GM23338 (cell line): Measurements from ENCODE around the gene PCMT1. TPM values are rescaled to one million over a fixed set of nuclear protein-coding genes. Genes with fewer than 3 reads are reported as not detected.
"Not testable (repeated sequence)": the region's sequence is repeated elsewhere in the genome, so short reads cannot be mapped to it uniquely, and the experiment has no call there.

Experiments used
- ATAC-seq: fragments of 200-7000 bp; cut with Tn5 transposase; 3 replicates; pipeline ENCODE4 v1.9.1; 2020
- DNase-seq: peaks from one replicate; pipeline ENCODE4 v3.0.0-alpha.2; 2015; ENCODE audit warnings: low spot score
- H2AFZ ChIP-seq: fragments of 200-600 bp; sonication (generic); 2 replicates; pipeline ENCODE4 v1.8.0; 2016; ENCODE audit warnings: antibody characterized with exemption, mild to moderate bottlenecking, moderate library complexity
- H3F3A ChIP-seq: fragments of 200-600 bp; sonication (generic); replicated peaks from 2 replicates; pipeline ENCODE4 v1.8.0; 2017; ENCODE audit warnings: antibody characterized with exemption, mixed run types, low read depth
- H3K27ac ChIP-seq: fragments of 200-600 bp; sonication (generic); 2 replicates; pipeline ENCODE4 v1.6.1; 2016; ENCODE audit warnings: low read depth
- H3K27me3 ChIP-seq: fragments of 200-600 bp; sonication (generic); 2 replicates; pipeline ENCODE4 v1.8.0; 2016; ENCODE audit warnings: mild to moderate bottlenecking, mixed run types, moderate library complexity; ENCODE audit not compliant: insufficient read depth
- H3K36me3 ChIP-seq: fragments of 200-600 bp; sonication (generic); 2 replicates; pipeline ENCODE4 v1.8.0; 2016; ENCODE audit warnings: mild to moderate bottlenecking; ENCODE audit not compliant: insufficient read depth
- H3K4me1 ChIP-seq: fragments of 200-600 bp; sonication (generic); 2 replicates; pipeline ENCODE4 v1.8.0; 2016; ENCODE audit warnings: mild to moderate bottlenecking, moderate library complexity; ENCODE audit not compliant: insufficient read depth
- H3K4me2 ChIP-seq: fragments of 200-600 bp; sonication (generic); 2 replicates; pipeline ENCODE4 v1.7.1; 2017; ENCODE audit warnings: mixed run types
- H3K4me3 ChIP-seq: fragments of 200-600 bp; sonication (generic); 2 replicates; pipeline ENCODE4 v1.6.1; 2016; ENCODE audit warnings: mixed run types
- H3K79me2 ChIP-seq: fragments of 200-600 bp; sonication (generic); replicated peaks from 2 replicates; pipeline ENCODE4 v1.8.0; 2017; ENCODE audit warnings: mild to moderate bottlenecking; ENCODE audit not compliant: insufficient read depth
- H3K9me2 ChIP-seq: fragments of 200-600 bp; sonication (generic); 2 replicates; pipeline ENCODE4 v1.8.0; 2017; ENCODE audit not compliant: insufficient read depth
- H4K20me1 ChIP-seq: fragments of 200-600 bp; sonication (generic); replicated peaks from 2 replicates; pipeline ENCODE4 v1.8.0; 2017; ENCODE audit warnings: mild to moderate bottlenecking; ENCODE audit not compliant: insufficient read depth
- H3K27ac Mint-ChIP-seq: 2 replicates; pipeline ENCODE4 v1.8.0; 2020; ENCODE audit warnings: inconsistent platforms, mild to moderate bottlenecking, moderate library complexity, mixed read lengths
- H3K27me3 Mint-ChIP-seq: 3 replicates; pipeline ENCODE4 v1.8.0; 2022; ENCODE audit warnings: low read depth, mild to moderate bottlenecking, moderate library complexity, mixed read lengths, inconsistent platforms; ENCODE audit not compliant: insufficient read depth, poor library complexity
- H3K36me3 Mint-ChIP-seq: 3 replicates; pipeline ENCODE4 v1.8.0; 2021; ENCODE audit warnings: low read depth, mild to moderate bottlenecking, inconsistent platforms, moderate library complexity, mixed read lengths
- H3K4me1 Mint-ChIP-seq: 3 replicates; pipeline ENCODE4 v1.8.0; 2020; ENCODE audit warnings: mild to moderate bottlenecking, inconsistent platforms, mixed read lengths
- H3K4me3 Mint-ChIP-seq: 3 replicates; pipeline ENCODE4 v1.8.0; 2021; ENCODE audit warnings: moderate library complexity, mild to moderate bottlenecking, inconsistent platforms, mixed read lengths
- H3K9me3 Mint-ChIP-seq: 3 replicates; pipeline ENCODE4 v1.8.0; 2020; ENCODE audit warnings: moderate library complexity, mild to moderate bottlenecking, inconsistent platforms, mixed read lengths
- CREB1 ChIP-seq: fragments of 250-450 bp; sonication (Bioruptor Pico); IDR thresholded peaks from 2 replicates; pipeline ENCODE4 v1.5.0; 2020; ENCODE audit warnings: low read depth, mild to moderate bottlenecking, moderate library complexity
- EZH2 ChIP-seq: fragments of 200-600 bp; sonication (generic); IDR thresholded peaks from one replicate; pipeline ENCODE4 v1.8.0; 2017; ENCODE audit warnings: antibody characterized with exemption, mild to moderate bottlenecking, low read depth; ENCODE audit not compliant: unreplicated experiment
- EZH2phosphoT487 ChIP-seq: fragments of 200-600 bp; sonication (generic); IDR thresholded peaks from one replicate; pipeline ENCODE4 v1.8.1; 2018; ENCODE audit warnings: antibody characterized with exemption; ENCODE audit not compliant: unreplicated experiment
- JUNB ChIP-seq: IDR thresholded peaks from one replicate; pipeline ENCODE4 v1.6.1; 2016; ENCODE audit warnings: antibody characterized with exemption; ENCODE audit not compliant: unreplicated experiment
- NANOG ChIP-seq: IDR thresholded peaks from 2 replicates; pipeline ENCODE4 v1.6.1; 2016; ENCODE audit warnings: antibody characterized with exemption, borderline replicate concordance
- POLR2AphosphoS5 ChIP-seq: IDR thresholded peaks from 2 replicates; pipeline ENCODE4 v1.6.1; 2016; ENCODE audit warnings: antibody characterized with exemption, low read depth
- STAT1 ChIP-seq: IDR thresholded peaks from one replicate; pipeline ENCODE4 v1.6.1; 2016; ENCODE audit warnings: antibody characterized with exemption; ENCODE audit not compliant: unreplicated experiment
- ZNF114 ChIP-seq: fragments of 250-450 bp; sonication (Bioruptor Pico); IDR thresholded peaks from 2 replicates; pipeline ENCODE4 v1.5.0; 2020; ENCODE audit warnings: mild to moderate bottlenecking, moderate library complexity
- polyA plus RNA-seq: library from polyadenylated mRNA; unstranded; fragments of >200 nt; fragmentation: Nextera tagmentation; extraction: Ambion mirVana; gene quantifications from 2 replicates; pipeline ENCODE4 v1.2.1, GENCODE V29; 2016
- total RNA-seq: library from RNA; depleted of rRNA; stranded (reverse); fragments of >200 nt; shearing (Covaris generic); gene quantifications from 2 replicates; pipeline ENCODE4 v1.2.3, GENCODE V29; 2014
- TF ChIP-seq, protein P1 (sequence below): fragments of 250-450 bp; sonication (Bioruptor Pico); IDR thresholded peaks from 2 replicates; pipeline ENCODE4 v1.5.0; 2020; ENCODE audit warnings: mild to moderate bottlenecking, moderate library complexity
- TF ChIP-seq, protein P2 (sequence below): IDR thresholded peaks from one replicate; pipeline ENCODE4 v1.6.1; 2018; ENCODE audit warnings: antibody characterized with exemption; ENCODE audit not compliant: unreplicated experiment
- TF ChIP-seq, protein P3 (sequence below): IDR thresholded peaks from 2 replicates; pipeline ENCODE4 v1.6.1; 2016; ENCODE audit warnings: antibody characterized with exemption

The PCMT1 gene
- total and polyA plus RNA-seq, 2 experiments from 2014 or later, result 87.6 to 168 TPM

DNA sequence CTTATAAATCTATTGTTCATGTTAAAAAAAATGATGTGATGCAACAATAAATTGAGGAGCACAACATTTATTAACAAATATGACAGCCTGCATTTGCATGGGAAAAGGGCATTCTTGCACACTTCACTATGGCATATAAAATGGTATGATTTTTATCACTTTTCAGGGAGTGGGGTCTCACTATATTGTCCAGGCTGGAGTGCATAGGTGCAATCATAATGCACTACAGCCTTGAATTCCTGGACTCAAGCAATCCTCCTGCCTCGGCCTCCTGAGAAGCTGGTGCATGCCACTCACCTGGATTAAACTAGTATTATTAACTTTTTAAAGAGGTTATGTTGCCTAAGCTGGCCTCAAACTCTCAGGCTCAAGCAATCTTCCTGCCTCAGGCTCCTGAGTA is 14.6 kb upstream of the PCMT1 start:
- Mint-ChIP-seq H3K27ac (no peak overlapping the region), H3K9me3 (no peaks in the 10 kb centered on the region), H3K36me3 (peaks cover 53% of the 10 kb centered on the region), H3K4me3 (no peak overlapping the region), H3K4me1 (no peaks in the 10 kb centered on the region), H3K27me3 (no peaks in the 10 kb centered on the region)
- Histone ChIP-seq H3K27ac (no peak overlapping the region), H3F3A (no peaks in the 10 kb centered on the region), H2AFZ (no peak overlapping the region), H4K20me1 (no peaks in the 10 kb centered on the region), H3K4me1 (no peaks in the 10 kb centered on the region), H3K9me2 (no peaks in the 10 kb centered on the region), H3K4me2 (no peak overlapping the region), H3K79me2 (no peaks in the 10 kb centered on the region), H3K36me3 (peaks cover 61% of the 10 kb centered on the region), H3K4me3 (no peak overlapping the region), H3K27me3 (no peaks in the 10 kb centered on the region)
- no peak for ATAC-seq
- no peak for TF ChIP-seq ZNF114 (CRISPR knock-in tag)
- TF ChIP-seq, protein P1, sequence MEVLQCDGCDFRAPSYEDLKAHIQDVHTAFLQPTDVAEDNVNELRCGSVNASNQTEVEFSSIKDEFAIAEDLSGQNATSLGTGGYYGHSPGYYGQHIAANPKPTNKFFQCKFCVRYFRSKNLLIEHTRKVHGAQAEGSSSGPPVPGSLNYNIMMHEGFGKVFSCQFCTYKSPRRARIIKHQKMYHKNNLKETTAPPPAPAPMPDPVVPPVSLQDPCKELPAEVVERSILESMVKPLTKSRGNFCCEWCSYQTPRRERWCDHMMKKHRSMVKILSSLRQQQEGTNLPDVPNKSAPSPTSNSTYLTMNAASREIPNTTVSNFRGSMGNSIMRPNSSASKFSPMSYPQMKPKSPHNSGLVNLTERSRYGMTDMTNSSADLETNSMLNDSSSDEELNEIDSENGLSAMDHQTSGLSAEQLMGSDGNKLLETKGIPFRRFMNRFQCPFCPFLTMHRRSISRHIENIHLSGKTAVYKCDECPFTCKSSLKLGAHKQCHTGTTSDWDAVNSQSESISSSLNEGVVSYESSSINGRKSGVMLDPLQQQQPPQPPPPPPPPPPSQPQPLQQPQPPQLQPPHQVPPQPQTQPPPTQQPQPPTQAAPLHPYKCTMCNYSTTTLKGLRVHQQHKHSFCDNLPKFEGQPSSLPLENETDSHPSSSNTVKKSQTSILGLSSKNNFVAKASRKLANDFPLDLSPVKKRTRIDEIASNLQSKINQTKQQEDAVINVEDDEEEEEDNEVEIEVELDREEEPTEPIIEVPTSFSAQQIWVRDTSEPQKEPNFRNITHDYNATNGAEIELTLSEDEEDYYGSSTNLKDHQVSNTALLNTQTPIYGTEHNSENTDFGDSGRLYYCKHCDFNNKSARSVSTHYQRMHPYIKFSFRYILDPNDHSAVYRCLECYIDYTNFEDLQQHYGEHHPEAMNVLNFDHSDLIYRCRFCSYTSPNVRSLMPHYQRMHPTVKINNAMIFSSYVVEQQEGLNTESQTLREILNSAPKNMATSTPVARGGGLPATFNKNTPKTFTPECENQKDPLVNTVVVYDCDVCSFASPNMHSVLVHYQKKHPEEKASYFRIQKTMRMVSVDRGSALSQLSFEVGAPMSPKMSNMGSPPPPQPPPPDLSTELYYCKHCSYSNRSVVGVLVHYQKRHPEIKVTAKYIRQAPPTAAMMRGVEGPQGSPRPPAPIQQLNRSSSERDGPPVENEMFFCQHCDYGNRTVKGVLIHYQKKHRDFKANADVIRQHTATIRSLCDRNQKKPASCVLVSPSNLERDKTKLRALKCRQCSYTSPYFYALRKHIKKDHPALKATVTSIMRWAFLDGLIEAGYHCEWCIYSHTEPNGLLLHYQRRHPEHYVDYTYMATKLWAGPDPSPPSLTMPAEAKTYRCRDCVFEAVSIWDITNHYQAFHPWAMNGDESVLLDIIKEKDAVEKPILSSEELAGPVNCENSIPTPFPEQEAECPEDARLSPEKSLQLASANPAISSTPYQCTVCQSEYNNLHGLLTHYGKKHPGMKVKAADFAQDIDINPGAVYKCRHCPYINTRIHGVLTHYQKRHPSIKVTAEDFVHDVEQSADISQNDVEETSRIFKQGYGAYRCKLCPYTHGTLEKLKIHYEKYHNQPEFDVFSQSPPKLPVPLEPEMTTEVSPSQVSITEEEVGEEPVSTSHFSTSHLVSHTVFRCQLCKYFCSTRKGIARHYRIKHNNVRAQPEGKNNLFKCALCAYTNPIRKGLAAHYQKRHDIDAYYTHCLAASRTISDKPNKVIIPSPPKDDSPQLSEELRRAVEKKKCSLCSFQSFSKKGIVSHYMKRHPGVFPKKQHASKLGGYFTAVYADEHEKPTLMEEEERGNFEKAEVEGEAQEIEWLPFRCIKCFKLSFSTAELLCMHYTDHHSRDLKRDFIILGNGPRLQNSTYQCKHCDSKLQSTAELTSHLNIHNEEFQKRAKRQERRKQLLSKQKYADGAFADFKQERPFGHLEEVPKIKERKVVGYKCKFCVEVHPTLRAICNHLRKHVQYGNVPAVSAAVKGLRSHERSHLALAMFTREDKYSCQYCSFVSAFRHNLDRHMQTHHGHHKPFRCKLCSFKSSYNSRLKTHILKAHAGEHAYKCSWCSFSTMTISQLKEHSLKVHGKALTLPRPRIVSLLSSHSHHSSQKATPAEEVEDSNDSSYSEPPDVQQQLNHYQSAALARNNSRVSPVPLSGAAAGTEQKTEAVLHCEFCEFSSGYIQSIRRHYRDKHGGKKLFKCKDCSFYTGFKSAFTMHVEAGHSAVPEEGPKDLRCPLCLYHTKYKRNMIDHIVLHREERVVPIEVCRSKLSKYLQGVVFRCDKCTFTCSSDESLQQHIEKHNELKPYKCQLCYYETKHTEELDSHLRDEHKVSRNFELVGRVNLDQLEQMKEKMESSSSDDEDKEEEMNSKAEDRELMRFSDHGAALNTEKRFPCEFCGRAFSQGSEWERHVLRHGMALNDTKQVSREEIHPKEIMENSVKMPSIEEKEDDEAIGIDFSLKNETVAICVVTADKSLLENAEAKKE (CRISPR knock-in tag), result no peak
- no peak for TF ChIP-seq STAT1
- no peak for TF ChIP-seq JUNB
- TF ChIP-seq NANOG, result no peak
- no peak for TF ChIP-seq EZH2
- no peak for TF ChIP-seq POLR2AphosphoS5
- TF ChIP-seq, protein P2, sequence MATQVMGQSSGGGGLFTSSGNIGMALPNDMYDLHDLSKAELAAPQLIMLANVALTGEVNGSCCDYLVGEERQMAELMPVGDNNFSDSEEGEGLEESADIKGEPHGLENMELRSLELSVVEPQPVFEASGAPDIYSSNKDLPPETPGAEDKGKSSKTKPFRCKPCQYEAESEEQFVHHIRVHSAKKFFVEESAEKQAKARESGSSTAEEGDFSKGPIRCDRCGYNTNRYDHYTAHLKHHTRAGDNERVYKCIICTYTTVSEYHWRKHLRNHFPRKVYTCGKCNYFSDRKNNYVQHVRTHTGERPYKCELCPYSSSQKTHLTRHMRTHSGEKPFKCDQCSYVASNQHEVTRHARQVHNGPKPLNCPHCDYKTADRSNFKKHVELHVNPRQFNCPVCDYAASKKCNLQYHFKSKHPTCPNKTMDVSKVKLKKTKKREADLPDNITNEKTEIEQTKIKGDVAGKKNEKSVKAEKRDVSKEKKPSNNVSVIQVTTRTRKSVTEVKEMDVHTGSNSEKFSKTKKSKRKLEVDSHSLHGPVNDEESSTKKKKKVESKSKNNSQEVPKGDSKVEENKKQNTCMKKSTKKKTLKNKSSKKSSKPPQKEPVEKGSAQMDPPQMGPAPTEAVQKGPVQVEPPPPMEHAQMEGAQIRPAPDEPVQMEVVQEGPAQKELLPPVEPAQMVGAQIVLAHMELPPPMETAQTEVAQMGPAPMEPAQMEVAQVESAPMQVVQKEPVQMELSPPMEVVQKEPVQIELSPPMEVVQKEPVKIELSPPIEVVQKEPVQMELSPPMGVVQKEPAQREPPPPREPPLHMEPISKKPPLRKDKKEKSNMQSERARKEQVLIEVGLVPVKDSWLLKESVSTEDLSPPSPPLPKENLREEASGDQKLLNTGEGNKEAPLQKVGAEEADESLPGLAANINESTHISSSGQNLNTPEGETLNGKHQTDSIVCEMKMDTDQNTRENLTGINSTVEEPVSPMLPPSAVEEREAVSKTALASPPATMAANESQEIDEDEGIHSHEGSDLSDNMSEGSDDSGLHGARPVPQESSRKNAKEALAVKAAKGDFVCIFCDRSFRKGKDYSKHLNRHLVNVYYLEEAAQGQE, result no peak
- TF ChIP-seq, protein P3, sequence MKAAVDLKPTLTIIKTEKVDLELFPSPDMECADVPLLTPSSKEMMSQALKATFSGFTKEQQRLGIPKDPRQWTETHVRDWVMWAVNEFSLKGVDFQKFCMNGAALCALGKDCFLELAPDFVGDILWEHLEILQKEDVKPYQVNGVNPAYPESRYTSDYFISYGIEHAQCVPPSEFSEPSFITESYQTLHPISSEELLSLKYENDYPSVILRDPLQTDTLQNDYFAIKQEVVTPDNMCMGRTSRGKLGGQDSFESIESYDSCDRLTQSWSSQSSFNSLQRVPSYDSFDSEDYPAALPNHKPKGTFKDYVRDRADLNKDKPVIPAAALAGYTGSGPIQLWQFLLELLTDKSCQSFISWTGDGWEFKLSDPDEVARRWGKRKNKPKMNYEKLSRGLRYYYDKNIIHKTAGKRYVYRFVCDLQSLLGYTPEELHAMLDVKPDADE, result no peak
- TF ChIP-seq CREB1, result no peak
- no peak for TF ChIP-seq EZH2phosphoT487
- DNase-seq, result no peak

DNA sequence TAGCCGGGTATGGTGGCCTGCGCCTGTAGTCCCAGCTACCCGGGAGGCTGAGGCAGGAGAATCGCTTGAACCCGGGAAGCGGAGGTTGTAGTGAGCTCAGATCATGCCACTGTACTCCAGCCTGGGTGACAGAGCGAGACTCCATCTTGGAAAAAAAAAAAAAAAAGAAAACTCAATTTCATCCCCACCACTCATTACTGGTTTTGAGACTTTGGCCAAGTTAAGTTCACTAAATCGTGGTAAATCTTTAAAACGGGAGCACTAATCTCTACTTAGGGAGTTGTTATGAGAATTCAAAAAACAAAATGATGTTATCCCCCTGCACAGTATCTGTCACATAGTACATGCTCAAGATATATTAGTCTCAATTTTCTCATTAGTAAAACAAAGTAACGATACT is 4.3 kb upstream of the PCMT1 start:
- not testable (repeated sequence) for ATAC-seq, H3F3A ChIP-seq, H3K9me2 ChIP-seq, H3K9me3 Mint-ChIP-seq, H3K27me3 ChIP-seq, H2AFZ ChIP-seq, H4K20me1 ChIP-seq, H3K27ac Mint-ChIP-seq, H3K27ac ChIP-seq, DNase-seq
- Histone ChIP-seq H3K4me2 (peak overlapping the region; percentile 86), H3K79me2 (peaks cover 28% of the 10 kb centered on the region), H3K36me3 (peaks cover 24% of the 10 kb centered on the region), H3K4me3 (peak overlapping the region; percentile 83), H3K4me1 (peaks cover 12% of the 10 kb centered on the region; the same call in 1 of the 2 replicates)
- Mint-ChIP-seq H3K27me3 (peaks cover 10% of the 10 kb centered on the region), H3K36me3 (peaks cover 34% of the 10 kb centered on the region), H3K4me3 (peak overlapping the region; percentile 99), H3K4me1 (peaks cover 11% of the 10 kb centered on the region)
